Kidney glomerular epithelial cell (primary cell): Measurements from ENCODE around the gene REM2.
A peak's percentile ranks its signal among the peaks of the same experiment; 100 is the strongest.

Experiments
- DNase-seq: peaks from one replicate; lab custom pipeline; 2025; lab: John Stamatoyannopoulos, UW

The REM2 gene

DNA sequence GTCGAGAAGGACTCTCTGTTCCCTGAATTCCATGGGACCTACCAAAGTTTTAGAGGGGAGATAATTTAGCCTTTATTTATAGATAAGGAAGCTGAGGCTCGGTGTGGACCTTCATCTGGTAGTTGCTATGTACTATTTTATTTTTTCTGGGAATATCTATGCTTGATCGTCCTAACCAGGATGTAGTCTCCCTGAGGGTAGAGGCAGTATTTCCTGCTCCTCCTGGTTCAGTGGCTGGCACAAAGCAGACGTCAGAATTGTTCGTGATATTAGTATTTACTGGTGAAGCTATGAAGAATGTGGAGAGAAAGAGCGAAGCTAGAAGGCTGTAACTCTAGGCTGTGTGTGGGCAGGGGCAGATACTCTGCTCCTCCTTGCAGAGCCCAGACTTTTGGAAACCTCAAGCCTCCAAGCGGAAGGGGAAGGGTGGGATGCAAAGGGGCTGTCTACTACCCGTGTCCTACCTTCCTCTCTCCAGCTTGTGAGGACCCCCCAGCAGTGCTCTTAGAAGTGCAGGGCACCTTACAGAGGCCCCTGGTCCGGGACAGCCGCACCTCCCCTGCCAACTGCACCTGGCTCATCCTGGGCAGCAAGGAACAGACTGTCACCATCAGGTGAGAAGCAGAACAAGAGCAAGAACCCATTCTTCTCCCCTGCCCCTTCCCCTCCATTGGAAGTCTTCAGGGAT is 10.0 kb upstream of the REM2 start:
- DNase-seq = no peak

GRCh38 chr14:22875003-22875747 is 7.8 kb upstream of the REM2 start:
- no peak for DNase-seq

- DNase-seq = no peak
These were observed 7.2 kb upstream of the REM2 start for GRCh38 chr14:22875748-22876319.

- DNase-seq = no peak
These were observed 6.0 kb upstream of the REM2 start for GRCh38 chr14:22877000-22877501.

GRCh38 chr14:22878271-22879246 is 4.5 kb upstream of the REM2 start:
- DNase-seq = no peak

DNA sequence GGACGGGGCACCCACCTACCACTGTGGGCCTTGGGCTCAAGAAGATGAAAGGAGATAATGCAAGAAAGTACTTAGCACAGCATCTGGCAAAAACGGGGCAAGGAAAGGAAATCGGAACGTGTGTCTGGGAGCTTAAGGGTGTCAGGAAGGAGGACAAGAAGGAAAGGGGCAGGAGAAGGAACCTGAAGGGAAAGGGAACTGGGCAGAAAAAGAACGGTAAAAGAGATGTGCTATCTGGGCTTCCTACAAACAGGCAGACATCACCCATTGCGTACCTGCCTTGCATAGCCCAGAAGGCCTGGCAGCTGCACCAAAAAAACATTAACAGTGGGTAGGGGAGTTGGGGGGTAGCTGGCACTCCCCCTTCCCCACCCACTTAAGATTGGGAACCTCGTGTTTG is 958 bp upstream of the REM2 start:
- DNase-seq = no peak

DNA sequence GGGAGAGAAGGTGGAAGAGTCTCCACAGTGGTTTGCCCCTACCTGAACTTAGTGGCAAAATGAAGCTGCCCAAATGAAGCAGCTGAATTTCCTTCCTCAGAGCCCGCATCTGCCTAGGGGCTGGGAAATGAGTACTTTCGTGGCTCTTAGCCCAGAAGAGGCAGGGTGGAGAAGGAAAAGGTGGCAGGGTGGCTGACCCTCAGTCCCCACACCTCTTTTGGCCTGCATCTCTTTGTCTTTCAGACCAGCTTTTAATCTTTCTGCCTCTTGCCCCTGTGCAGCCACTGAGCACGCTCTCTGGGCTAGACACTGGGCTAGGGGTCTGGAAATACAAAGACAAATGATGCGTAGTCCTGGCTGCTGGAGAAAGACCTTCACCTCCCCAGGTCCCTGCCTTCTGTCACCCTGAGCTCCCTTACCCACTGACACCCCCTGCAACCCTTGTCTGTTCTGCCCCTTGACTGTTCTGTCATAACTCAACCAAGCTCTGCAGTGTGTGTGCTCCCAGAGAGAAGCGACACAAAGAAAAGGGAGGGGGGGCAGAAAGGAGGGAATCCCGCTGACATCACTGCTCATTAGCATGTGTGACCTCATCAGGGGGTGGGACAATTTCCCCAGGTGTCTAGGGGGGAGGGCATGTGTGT is 371 bp upstream of the REM2 start:
- peak; percentile 17 for DNase-seq

DNA sequence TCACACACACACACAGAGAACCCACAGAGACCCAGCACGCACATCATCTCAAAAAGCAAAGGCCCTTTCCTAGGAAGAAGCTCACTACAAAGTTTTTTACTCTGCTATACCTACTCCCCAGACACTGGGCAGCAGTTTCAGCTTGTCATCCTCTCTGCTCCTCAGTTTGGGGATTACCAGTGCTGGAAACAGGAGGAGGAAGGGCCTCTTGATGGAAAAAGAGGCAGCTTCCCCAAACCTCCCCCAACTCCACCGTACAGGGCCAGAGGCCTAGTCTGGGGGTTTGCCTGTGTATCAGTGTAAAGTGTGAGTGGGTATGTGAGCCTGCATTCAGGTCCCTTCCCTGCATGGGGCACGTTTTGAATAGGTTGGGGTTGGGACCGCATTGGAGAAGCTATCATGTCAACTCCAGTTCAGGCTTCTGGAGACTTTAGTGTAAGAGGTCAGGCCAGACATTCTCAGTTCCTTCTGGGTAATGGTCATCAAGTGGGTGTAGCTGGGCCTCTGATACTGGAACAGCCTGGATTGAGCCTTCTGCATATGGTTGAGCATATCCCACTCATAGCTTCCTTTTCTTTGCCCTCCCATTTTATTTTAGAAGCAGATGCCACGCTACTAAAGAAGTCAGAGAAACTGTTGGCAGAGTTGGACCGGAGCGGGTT is 1.2 kb downstream of the REM2 start:
- no peak for DNase-seq

DNA sequence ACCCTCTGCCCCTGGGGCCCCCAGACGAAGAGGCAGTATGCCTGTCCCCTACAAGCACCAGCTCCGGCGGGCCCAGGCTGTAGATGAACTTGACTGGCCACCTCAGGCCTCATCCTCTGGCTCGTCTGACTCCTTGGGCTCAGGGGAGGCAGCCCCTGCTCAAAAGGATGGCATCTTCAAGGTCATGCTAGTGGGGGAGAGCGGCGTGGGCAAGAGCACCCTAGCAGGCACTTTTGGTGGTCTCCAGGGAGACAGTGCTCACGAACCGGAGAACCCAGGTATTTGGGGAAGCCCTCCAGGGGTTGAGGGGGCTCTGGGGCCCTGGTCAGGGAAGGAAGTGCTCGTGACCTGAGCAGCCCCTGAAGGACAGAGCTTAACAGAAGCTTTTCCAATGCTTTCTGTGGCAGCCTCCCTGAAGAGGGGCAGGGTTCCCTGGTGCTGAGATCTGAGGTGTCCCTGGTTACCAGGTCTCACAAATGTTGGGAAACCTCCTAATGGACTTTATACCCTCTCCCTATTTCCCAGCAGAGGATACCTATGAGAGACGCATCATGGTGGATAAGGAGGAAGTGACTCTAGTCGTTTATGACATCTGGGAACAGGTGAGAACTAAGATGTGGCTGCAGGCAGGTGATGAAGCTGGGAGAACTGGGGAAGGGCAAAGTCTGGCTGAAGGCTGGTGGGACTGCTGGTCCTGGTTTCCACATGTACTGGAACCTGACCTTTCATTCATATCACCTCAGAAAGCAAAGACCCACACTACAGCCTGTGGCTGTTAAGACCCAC is 1.9 kb downstream of the REM2 start:
- no peak for DNase-seq

- DNase-seq = no peak
These were observed 3.0 kb downstream of the REM2 start for GRCh38 chr14:22885975-22886374.

GRCh38 chr14:22886500-22887259 is 3.7 kb downstream of the REM2 start:
- peak; percentile 57 for DNase-seq

- peak; percentile 91 for DNase-seq
These were observed 4.4 kb downstream of the REM2 start for GRCh38 chr14:22887260-22887989.

GRCh38 chr14:22887990-22888378 is 5.0 kb downstream of the REM2 start:
- no peak for DNase-seq

DNA sequence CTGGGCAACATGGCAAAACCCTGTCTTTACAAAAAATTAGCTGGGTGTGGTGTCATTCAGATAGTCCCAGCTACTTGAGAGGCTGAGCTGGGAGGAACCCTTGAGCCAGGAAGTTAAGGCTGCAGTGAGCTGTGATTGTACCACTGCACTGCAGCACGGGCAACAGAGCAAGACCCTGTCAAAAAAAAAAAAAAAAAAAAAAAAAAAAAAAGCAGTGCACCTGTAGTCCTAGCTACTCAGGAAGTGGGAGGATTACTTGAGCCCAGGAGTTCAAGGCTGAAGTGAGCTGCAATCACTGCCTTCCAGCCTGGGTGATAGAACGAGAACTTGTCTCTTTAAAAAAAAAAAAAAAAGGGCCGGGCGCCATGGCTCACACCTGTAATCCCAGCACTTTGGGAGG is 5.6 kb downstream of the REM2 start:
- no peak for DNase-seq

DNA sequence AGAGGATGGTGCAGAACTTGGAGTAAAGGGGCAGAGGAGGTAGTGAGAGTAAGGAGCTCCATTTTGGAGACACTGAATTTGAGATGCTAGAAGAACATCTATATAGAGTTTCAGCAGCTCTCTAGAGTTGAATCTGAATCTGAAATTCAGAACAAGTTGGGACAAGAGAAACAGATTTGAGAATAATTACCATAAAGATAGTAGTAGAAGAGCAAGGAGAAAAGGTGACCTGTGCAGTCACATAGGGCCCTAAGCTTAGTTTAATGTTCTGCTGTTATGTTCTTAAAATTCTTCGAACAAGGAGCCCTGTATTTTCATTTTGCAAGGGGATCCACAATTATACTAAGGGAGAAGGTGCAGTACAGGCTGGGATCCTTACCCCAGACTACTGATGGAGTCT is 7.4 kb downstream of the REM2 start:
- no peak for DNase-seq

DNA sequence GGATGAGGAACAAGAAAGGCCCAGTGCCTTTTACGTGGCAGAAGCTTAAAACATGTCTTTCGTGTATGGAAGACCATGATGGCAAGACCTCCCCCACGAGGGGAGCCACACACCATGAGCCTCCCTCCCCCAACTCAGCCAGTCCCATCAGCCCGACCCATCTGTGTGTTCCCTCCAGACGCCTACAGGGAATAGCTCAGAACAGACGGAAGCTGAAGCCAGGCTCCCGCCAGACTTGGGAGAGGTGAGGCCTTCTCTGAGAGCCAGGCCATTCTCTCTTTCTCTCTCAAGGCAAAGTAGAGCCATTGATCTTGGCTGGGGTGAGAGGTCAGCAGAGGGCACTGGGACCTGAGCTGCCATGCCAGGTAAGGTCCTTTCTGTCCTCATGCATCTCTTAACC is 9.5 kb downstream of the REM2 start:
- no peak for DNase-seq

DNA sequence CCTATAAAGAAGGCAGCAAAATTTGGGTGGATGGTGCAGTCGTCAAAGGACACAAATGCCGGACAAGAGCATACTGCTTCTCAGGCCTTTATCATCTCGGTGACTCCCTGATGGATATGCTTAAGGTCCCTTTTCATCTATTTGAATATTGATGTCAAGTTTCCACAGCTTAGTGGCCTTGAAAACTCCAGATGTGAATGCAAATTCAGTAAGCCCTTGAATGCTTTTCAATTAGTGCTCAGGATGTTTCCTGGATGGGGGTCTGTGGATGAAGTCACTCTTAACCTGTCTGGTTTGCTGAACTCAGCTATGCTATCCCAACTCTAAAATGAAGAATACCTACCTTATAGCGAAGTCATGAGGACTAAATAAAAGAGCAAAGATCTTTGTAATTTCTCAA is 10.7 kb downstream of the REM2 start:
- DNase-seq = no peak

DNA sequence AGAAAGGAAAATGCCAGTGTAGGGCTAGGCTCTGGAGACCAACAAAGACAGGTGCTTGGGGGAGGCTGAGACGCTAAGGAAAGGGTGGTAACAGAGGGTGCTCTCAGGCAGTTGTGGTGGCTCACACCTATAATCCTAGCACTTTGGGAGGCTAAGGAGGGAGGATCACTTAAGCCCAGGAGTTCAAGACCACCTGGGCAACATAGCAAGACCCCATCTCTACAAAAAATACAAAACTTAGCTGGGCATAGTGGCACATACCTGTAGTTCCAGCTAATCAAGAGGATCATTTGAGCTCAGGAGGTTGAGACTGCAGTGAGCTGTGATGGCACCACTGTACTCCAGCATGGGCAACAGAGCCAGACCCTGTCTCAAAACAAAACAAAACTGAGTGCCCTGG is 12.4 kb downstream of the REM2 start:
- DNase-seq = no peak

GRCh38 chr14:22896356-22896755 is 13.3 kb downstream of the REM2 start:
- no peak for DNase-seq
